SU-DHL-6 (cell line): ENCODE measurements around the gene PDIA5.

ENCODE experiments used
- CTCF ChIP-seq: fragments of 200-600 bp; sonication (generic); IDR thresholded peaks from one replicate; pipeline ENCODE4 v1.5.1; 2017; ENCODE audit warnings: antibody characterized with exemption, mild to moderate bottlenecking, low read length, moderate library complexity; ENCODE audit not compliant: insufficient read depth, poor library complexity, severe bottlenecking
- EZH2phosphoT487 ChIP-seq: fragments of 200-600 bp; sonication (generic), shearing (Covaris generic); conservative IDR thresholded peaks from 2 replicates; pipeline ENCODE4 v1.6.1; 2018; ENCODE audit warnings: mild to moderate bottlenecking, antibody characterized with exemption, low read length, moderate library complexity, mixed read lengths

- TF ChIP-seq EZH2phosphoT487 (no peak), CTCF (no peak)
These were observed 20.4 kb upstream of the PDIA5 start for GRCh38 chr3:123046262-123047061.
